Left lung (tissue), 10 donors: ENCODE data around the gene LRFN2. TPM values are rescaled to one million over a fixed set of nuclear protein-coding genes. Genes with fewer than 3 reads are reported as not detected.

Experiments
- ATAC-seq: fragments of 200-7000 bp; cut with Tn5 transposase; one replicate; pipeline ENCODE4 v1.9.1; 2020; ENCODE audit warnings: moderate library complexity
- DNase-seq, 4 donors: peaks; one replicate each; pipeline ENCODE4 v3.0.0-alpha.2; 2013 to 2020
- H3K27ac ChIP-seq, 2 donors: fragments of 200-600 bp; sonication (generic) in 1 of 2; one replicate each; pipeline versions ENCODE4 v1.5.0 to v1.8.0; 2020 to 2021
- H3K27me3 ChIP-seq, 2 donors: fragments of 200-600 bp; sonication (generic) in 1 of 2; one replicate each; pipeline versions ENCODE4 v1.5.0 to v1.8.0; 2020 to 2021
- H3K36me3 ChIP-seq, 2 donors: fragments of 200-600 bp; sonication (generic) in 1 of 2; one replicate each; pipeline versions ENCODE4 v1.5.0 to v1.8.0; 2020 to 2021
- H3K4me1 ChIP-seq, 2 donors: fragments of 200-600 bp; one replicate each; pipeline ENCODE4 v1.8.0; 2021
- H3K4me3 ChIP-seq, 2 donors: fragments of 200-600 bp; sonication (generic) in 1 of 2; one replicate each; pipeline versions ENCODE4 v1.5.0 to v1.8.0; 2020 to 2021; ENCODE audit warnings: mild to moderate bottlenecking in 1 of 2
- H3K9me3 ChIP-seq, 2 donors: fragments of 200-600 bp; sonication (generic) in 1 of 2; one replicate each; pipeline versions ENCODE4 v1.5.0 to v1.8.0; 2020 to 2021
- intact Hi-C, 2 donors: fragments of 100-400 bp; cut with DNase I; formaldehyde crosslinking; loops; one replicate each; pipeline versions ENCODE4 v1.11.2 to v1.14.2; 2022
- polyA plus RNA-seq, 6 donors: library from polyadenylated mRNA; unstranded; fragments of 120-200 nt; gene quantifications; one replicate each; pipeline ENCODE4 v1.2.1, GENCODE V29; 2013; ENCODE audit not compliant: insufficient read length in 6 of 6
- total RNA-seq, 2 donors: library from RNA; stranded (reverse); fragmentation: NEBNext Ultra II Directional; extraction: Animal tissue kit (Norgen Biotek cat#: 25700); gene quantifications; one replicate each; pipeline ENCODE4 v1.2.1, GENCODE V29; 2021
- TF ChIP-seq, protein P1 (sequence below), 2 donors: fragments of 200-600 bp; sonication (generic) in 1 of 2; IDR thresholded peaks; one replicate each; pipeline versions ENCODE4 v1.5.0 to v1.8.0; 2021; ENCODE audit warnings: antibody characterized with exemption in 2 of 2
- donor health status: DM: no; HTN: yes; CAD: no.
- donor health status: DM: no; HTN: no; CAD: no.

The LRFN2 gene
- total and polyA plus RNA-seq, 8 donors, result 0.05 to 0.18 (median 0.11) TPM; not detected in 2

DNA sequence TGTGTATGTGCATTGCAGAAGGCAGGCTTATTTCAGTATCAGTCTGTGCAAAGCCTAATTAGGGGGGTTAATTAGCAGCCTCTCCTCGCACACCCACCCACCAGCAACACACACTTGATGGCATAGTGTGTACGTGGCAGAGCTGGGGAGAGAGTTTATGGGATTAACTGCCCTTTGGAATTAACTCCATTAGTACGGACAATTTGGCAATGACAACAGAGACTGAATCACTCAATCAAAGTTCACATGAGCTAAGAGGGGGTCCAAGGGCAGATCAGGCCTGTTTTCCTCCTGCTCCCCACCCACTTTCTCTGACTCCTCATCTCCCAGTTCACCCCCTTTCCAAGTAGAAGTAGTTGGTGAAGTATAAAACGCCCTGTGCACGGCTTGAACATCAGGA lies 69.5 kb downstream of the LRFN2 start:
- DNase-seq (no peak), ATAC-seq (no peak)
- Histone ChIP-seq H3K27ac (no peak overlapping the region), H3K27me3 (peaks cover 0 to 11% of the 10 kb centered on the region in 2 donors), H3K4me3 (no peak overlapping the region), H3K36me3 (no peaks in the 10 kb centered on the region), H3K4me1 (no peaks in the 10 kb centered on the region), H3K9me3 (no peaks in the 10 kb centered on the region)
- TF ChIP-seq, protein P1, sequence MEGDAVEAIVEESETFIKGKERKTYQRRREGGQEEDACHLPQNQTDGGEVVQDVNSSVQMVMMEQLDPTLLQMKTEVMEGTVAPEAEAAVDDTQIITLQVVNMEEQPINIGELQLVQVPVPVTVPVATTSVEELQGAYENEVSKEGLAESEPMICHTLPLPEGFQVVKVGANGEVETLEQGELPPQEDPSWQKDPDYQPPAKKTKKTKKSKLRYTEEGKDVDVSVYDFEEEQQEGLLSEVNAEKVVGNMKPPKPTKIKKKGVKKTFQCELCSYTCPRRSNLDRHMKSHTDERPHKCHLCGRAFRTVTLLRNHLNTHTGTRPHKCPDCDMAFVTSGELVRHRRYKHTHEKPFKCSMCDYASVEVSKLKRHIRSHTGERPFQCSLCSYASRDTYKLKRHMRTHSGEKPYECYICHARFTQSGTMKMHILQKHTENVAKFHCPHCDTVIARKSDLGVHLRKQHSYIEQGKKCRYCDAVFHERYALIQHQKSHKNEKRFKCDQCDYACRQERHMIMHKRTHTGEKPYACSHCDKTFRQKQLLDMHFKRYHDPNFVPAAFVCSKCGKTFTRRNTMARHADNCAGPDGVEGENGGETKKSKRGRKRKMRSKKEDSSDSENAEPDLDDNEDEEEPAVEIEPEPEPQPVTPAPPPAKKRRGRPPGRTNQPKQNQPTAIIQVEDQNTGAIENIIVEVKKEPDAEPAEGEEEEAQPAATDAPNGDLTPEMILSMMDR (IDR thresholded peaks at IDR 0.05), result no peak
- intact Hi-C loops, result no loop called here

DNA sequence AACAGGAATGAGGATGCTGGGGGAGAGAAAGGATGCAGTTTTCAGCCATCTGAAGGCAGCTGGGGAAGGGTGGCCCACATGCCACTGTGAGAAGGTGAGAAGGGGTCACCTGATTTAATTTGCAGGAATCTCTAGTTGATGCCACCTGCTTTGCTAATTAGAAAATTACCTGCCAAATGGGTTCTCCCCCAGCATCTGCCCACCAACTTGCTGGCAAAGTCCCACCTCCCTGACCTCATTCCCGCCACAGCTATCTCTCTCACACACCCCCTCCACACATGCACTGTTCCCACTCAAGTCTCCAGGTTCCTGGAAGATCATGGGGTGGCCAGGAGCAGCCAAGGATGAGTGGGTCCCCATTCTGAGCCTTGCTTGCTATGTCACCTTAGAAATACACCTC lies 70.7 kb downstream of the LRFN2 start:
- H3K36me3 ChIP-seq, result no peaks in the 10 kb centered on the region
- no peaks in the 10 kb centered on the region for H3K4me1 ChIP-seq
- DNase-seq (no peak), ATAC-seq (no peak)
- intact Hi-C loops, result no loop called here
- peaks cover 0 to 11% of the 10 kb centered on the region in 2 donors for H3K27me3 ChIP-seq
- TF ChIP-seq, protein P1 (IDR thresholded peaks at IDR 0.05), result no peak
- no peak overlapping the region for H3K27ac ChIP-seq
- H3K4me3 ChIP-seq, result no peak overlapping the region
- no peaks in the 10 kb centered on the region for H3K9me3 ChIP-seq

DNA sequence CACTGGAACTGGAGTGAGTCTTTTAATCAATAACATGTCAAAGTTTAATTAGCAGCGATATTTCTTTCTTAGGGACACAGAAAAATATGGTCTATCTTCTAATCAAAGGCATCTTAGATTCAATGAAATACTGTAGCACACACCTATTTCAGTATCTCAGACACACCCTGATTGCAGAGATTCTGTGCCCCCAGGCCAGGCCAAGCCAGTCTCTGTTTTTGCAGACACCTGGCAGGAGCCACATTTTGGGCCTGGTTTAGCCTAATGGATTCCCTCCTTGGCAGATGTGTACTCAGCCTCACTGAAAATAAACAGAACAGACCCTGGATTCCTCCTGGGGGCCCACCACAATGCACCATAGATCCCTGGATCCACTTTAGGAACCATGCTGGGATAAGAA lies 74.8 kb downstream of the LRFN2 start:
- intact Hi-C loops, result no loop called here
- no peaks in the 10 kb centered on the region for H3K9me3 ChIP-seq
- H3K36me3 ChIP-seq, result no peaks in the 10 kb centered on the region
- H3K4me3 ChIP-seq, result no peak overlapping the region
- no peak for ATAC-seq
- H3K4me1 ChIP-seq, result no peaks in the 10 kb centered on the region
- TF ChIP-seq, protein P1 (IDR thresholded peaks at IDR 0.05), result no peak
- no peak overlapping the region for H3K27ac ChIP-seq
- H3K27me3 ChIP-seq, result no peaks in the 10 kb centered on the region
- DNase-seq, result no peak

DNA sequence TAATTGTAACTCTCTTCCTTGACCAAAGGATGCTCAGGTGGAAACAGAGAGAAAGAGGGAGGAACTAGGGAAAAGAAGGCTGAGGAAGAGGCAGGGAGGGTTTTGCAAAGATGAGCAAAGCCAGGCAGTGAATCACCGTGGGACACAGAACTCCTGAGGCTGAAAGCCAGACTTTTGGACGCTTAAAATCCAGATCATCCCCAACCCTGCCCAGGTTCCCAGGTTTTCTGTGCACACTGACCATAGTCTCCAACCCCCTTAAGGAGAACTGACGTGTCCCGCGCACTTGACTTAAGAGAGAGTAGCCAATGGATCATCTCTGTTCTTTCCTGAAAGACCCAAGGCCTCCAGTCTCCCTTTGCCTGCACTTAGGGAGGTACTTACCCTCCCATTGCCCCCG lies 75.3 kb downstream of the LRFN2 start:
- TF ChIP-seq, protein P1 (IDR thresholded peaks at IDR 0.05), result no peak
- intact Hi-C loops, result no loop called here
- Histone ChIP-seq H3K27me3 (no peaks in the 10 kb centered on the region), H3K4me3 (no peak overlapping the region), H3K27ac (no peak overlapping the region), H3K9me3 (no peaks in the 10 kb centered on the region), H3K36me3 (no peaks in the 10 kb centered on the region), H3K4me1 (no peaks in the 10 kb centered on the region)
- no peak for DNase-seq
- ATAC-seq, result no peak

DNA sequence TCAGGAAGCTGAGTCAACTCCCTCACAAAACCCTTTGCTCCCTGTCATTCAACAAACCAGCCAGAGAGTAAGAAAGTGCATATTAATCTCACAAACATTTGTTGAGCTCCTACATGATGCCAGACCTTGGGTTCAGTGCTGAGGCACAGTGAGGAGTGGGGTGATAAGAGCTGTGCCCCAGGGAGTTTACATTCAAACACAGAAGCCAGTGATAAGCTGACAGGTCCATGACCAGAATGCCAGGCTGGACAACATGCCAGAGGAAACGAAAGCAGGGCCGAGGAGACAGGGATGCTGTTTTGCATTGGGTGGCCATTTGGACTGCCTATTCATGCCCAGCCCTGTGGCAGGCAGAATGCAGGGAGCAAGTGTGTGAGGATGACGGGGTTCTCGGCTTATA lies 76.7 kb downstream of the LRFN2 start:
- intact Hi-C loops, result no loop called here
- DNase-seq (no peak), ATAC-seq (no peak)
- TF ChIP-seq, protein P1 (IDR thresholded peaks at IDR 0.05), result no peak
- Histone ChIP-seq H3K4me3 (no peak overlapping the region), H3K27me3 (no peaks in the 10 kb centered on the region), H3K4me1 (no peaks in the 10 kb centered on the region), H3K27ac (no peak overlapping the region), H3K9me3 (no peaks in the 10 kb centered on the region), H3K36me3 (no peaks in the 10 kb centered on the region)
